Testis (tissue), 5 donors: ENCODE results near the gene RAB3A. TPM values are rescaled to one million over a fixed set of nuclear protein-coding genes. Genes with fewer than 3 reads are reported as not detected.

Experiments
- DNase-seq: peaks from one replicate; pipeline ENCODE4 v3.0.0-alpha.2; 2019
- H3K27ac ChIP-seq, 2 donors: fragments of 200-600 bp; sonication (generic); one replicate each; pipeline ENCODE4 v1.5.1; 2019
- H3K27me3 ChIP-seq: fragments of 200-600 bp; sonication (generic); one replicate; pipeline ENCODE4 v1.5.1; 2019
- H3K36me3 ChIP-seq: fragments of 200-600 bp; sonication (generic); one replicate; pipeline ENCODE4 v1.5.1; 2017; ENCODE audit warnings: low read depth; ENCODE audit errors: missing control alignments
- H3K4me1 ChIP-seq: fragments of 200-600 bp; sonication (generic); one replicate; pipeline ENCODE4 v1.5.1; 2019
- H3K4me3 ChIP-seq, 2 donors: fragments of 200-600 bp; sonication (generic); one replicate each; pipeline ENCODE4 v1.5.1; 2017 to 2019
- H3K9me3 ChIP-seq: fragments of 200-600 bp; sonication (generic); one replicate; pipeline ENCODE4 v1.5.1; 2017
- POLR2A ChIP-seq: fragments of 450-650 bp; IDR thresholded peaks from one replicate; pipeline ENCODE4 v1.6.1; 2017; ENCODE audit warnings: antibody characterized with exemption, mild to moderate bottlenecking, moderate library complexity
- WGBS, 2 donors: methylation state at CpG; one replicate each; pipeline ENCODE4 v1.1.5; 2018; 5-methylcytosine and 5-hydroxymethylcytosine counted together
- intact Hi-C: fragments of 100-400 bp; cut with DNase I; formaldehyde crosslinking; loops from one replicate; pipeline ENCODE4 v1.15.1; 2023; ENCODE audit warnings: low total_unique reads
- long read RNA-seq, 2 donors: transcript quantifications; one replicate each; lab custom pipeline, GENCODE V29; 2026
- polyA plus RNA-seq: library from polyadenylated mRNA; stranded (reverse); fragments of 350-450 nt; fragmentation: Illumina TruSeq; extraction: RNeasy Lipid Tissue Mini Kit (QIAGEN cat#74804); gene quantifications from one replicate; pipeline ENCODE4 v1.2.3, GENCODE V29; 2014; ENCODE audit warnings: low read depth, low replicate concordance; ENCODE audit not compliant: insufficient read depth
- total RNA-seq, 2 donors: library from RNA; depleted of rRNA; stranded (reverse); fragments of >200 nt; gene quantifications; one replicate each; pipeline ENCODE4 v1.2.3, GENCODE V29; 2016
- TF ChIP-seq, protein P1 (sequence below), 3 experiments: fragments of 450-650 bp in 2 of 3; fragments of 200-600 bp in 1 of 3; sonication (generic) in 1 of 3; IDR thresholded peaks; one replicate each; pipeline ENCODE4 v1.5.1; 2016 to 2019; ENCODE audit warnings: antibody characterized with exemption in 3 of 3, mild to moderate bottlenecking in 2 of 3, moderate library complexity in 1 of 3

The RAB3A gene, protein sequence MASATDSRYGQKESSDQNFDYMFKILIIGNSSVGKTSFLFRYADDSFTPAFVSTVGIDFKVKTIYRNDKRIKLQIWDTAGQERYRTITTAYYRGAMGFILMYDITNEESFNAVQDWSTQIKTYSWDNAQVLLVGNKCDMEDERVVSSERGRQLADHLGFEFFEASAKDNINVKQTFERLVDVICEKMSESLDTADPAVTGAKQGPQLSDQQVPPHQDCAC
- total RNA-seq = 1 to 10 TPM; 2.8 to 4.6 TPM
- polyA plus RNA-seq = 6.3 TPM
- long read RNA-seq, donor 1, partial matches to known transcripts = 0 of 3 reads
- long read RNA-seq, donor 1, other reads (novel, unspliced or antisense) = 0 of 3 reads
- long read RNA-seq, donor 2, partial matches to known transcripts = 0 of 1 reads
- long read RNA-seq, donor 2, other reads (novel, unspliced or antisense) = 0 of 1 reads

DNA sequence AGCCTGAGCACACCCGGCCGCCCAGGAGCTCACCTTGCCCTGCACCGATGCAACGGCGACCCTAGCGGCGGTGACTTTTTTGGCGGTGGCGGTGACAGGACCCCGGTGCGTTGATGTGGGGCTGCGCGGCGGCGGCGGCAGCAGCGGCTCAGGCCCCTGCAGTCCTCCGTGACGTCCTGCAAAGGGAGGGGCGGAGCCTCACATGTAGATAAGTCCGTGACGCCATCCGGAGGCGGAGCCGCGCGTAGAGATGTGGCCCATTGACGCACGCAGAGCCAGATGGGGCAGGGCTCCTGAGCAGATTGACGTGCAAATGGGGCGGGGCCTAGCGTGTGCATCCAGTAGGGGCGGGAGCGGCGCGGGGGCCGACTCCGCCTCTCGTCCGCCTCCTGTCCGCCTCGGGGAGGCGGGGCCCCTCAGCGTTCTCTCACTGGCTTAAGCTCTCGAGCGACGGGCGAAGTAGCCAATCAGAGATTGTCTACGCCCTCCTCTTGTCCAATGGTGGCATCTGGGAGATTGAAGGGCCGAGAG is at the start of gene RAB3A:
TSS of gene RAB3A (minus strand) at position 180 of the 531 bp plus-strand sequence. CDS start 1,302 bp downstream, outside the sequence.
- Histone ChIP-seq H3K27me3 (no peaks in the 10 kb centered on the region), H3K4me3 (peak within 1 kb of the TSS; percentile 65 to 66), H3K27ac (peak within 1 kb of the TSS; percentile 97 to 98), H3K4me1 (peaks cover 10% of the 10 kb centered on the region), H3K36me3 (no peaks in the 10 kb centered on the region), H3K9me3 (no peaks in the 10 kb centered on the region)
- peak; percentile 100 for DNase-seq
- WGBS, 2 donors = 0 to 1% methylated on average over 2 to 50 of the region's 50 CpGs
- intact Hi-C loops = no loop called here
- TF ChIP-seq POLR2A = peak; percentile 90
- TF ChIP-seq, protein P1, sequence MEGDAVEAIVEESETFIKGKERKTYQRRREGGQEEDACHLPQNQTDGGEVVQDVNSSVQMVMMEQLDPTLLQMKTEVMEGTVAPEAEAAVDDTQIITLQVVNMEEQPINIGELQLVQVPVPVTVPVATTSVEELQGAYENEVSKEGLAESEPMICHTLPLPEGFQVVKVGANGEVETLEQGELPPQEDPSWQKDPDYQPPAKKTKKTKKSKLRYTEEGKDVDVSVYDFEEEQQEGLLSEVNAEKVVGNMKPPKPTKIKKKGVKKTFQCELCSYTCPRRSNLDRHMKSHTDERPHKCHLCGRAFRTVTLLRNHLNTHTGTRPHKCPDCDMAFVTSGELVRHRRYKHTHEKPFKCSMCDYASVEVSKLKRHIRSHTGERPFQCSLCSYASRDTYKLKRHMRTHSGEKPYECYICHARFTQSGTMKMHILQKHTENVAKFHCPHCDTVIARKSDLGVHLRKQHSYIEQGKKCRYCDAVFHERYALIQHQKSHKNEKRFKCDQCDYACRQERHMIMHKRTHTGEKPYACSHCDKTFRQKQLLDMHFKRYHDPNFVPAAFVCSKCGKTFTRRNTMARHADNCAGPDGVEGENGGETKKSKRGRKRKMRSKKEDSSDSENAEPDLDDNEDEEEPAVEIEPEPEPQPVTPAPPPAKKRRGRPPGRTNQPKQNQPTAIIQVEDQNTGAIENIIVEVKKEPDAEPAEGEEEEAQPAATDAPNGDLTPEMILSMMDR (IDR thresholded peaks at IDR 0.05) = peak in 2 of 3 experiments; percentile 9 to 35

DNA sequence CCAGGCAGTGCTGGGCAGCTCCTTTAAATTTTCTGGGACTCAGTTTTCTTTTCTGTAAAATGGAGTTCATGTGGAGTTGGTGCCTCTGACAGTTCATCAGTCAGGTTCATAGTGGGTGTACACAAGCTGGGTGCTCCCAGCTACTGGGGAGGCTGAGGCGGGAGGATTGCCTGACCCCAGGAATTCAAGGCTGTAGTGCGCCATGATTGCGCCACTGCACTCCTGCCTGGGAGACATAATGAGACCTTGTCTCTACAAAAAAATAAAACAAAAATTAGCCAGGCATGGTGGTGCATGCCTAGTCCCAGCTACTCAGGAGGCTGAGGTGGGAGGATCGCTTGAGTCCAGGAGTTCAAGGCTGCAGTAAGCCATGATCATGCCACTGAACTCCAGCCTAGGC is 49.3 kb upstream of the RAB3A start:
- Histone ChIP-seq H3K27me3 (no peaks in the 10 kb centered on the region), H3K27ac (no peak overlapping the region), H3K4me1 (no peaks in the 10 kb centered on the region), H3K9me3 (no peaks in the 10 kb centered on the region), H3K36me3 (no peaks in the 10 kb centered on the region), H3K4me3 (no peak overlapping the region)
- TF ChIP-seq, protein P1 (IDR thresholded peaks at IDR 0.05) = no peak
- TF ChIP-seq POLR2A = no peak
- WGBS, 2 donors = 74 to 76% methylated on average over 4 of the region's 4 CpGs
- intact Hi-C loops = loop anchor here (5.0 kb wide), 1 partner anchor 136 kb away; no protein-coding TSS in a partner anchor
- DNase-seq = no peak

DNA sequence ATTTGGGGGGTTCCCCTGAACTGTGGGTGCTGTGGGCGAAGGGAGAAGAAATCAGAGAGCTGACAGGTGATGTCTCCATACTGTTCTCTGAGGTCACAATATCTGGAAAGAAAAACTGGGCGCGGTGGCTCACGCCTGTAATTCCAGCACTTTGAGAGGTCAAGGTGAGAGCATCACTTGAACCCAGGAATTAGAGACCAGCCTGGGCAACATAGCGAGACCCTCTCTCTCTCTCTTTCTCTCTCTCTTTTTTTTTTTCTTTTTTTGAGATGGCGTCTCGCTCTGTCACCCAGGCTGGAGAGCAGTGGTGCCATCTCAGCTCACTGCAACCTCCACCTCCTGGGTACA is 48.5 kb upstream of the RAB3A start:
- intact Hi-C loops = loop anchor here (5.0 kb wide), 1 partner anchor 135 kb away; no protein-coding TSS in a partner anchor
- 65 to 82% methylated on average over 7 of the region's 7 CpGs for whole genome bisulfite sequencing, 2 donors
- no peak overlapping the region for H3K4me3 ChIP-seq
- no peaks in the 10 kb centered on the region for H3K9me3 ChIP-seq
- H3K4me1 ChIP-seq = no peaks in the 10 kb centered on the region
- H3K27me3 ChIP-seq = no peaks in the 10 kb centered on the region
- DNase-seq = no peak
- no peak overlapping the region for H3K27ac ChIP-seq
- no peaks in the 10 kb centered on the region for H3K36me3 ChIP-seq
- TF ChIP-seq, protein P1 (IDR thresholded peaks at IDR 0.05) = no peak
- no peak for TF ChIP-seq POLR2A

DNA sequence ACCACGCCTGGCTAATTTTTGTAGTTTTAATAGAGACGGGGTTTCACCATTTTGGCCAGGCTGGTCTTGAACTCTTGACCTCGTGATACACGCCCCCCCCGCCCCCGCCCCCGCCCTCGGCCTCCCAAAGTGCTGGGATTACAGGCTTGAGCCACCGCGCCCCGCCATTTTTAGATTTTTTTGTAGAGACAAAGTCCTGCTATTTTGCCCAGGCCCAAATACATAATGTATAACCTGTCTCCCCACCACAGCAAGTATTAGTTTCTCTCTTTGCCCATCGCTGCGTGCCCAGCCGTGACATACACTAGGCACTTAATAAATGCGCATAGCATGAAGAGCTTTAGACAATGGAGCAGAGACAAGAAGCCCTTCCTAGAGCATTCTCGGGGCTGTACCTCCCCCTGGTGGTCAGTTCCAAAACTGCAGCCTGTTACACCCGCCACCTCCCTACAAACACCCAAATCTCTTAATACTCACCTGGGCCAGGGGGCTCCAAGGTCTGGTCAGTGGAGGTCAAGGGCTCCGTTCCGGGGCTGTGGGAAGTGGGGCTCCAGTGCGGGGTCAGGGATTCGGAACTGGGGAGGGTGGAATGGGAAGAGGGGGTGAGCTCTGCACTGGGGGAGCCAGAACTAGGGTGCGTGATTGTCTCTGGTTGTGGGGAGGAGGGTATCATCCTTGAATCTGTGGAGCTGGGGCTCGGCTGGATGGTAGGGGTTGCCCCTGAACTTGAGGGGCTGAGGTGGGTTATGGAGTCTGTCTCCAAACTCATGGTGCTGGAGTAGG is 47.9 kb upstream of the RAB3A start:
- H3K4me1 ChIP-seq = no peaks in the 10 kb centered on the region
- intact Hi-C loops = loop anchor here (5.0 kb wide), 1 partner anchor 134 kb away; no protein-coding TSS in a partner anchor
- H3K27ac ChIP-seq = no peak overlapping the region
- no peaks in the 10 kb centered on the region for H3K9me3 ChIP-seq
- TF ChIP-seq, protein P1 (IDR thresholded peaks at IDR 0.05) = peak; percentile 96 to 98 (median 97)
- no peak for TF ChIP-seq POLR2A
- WGBS, 2 donors = 17 to 22% methylated on average over 14 to 23 of the region's 23 CpGs
- H3K36me3 ChIP-seq = no peaks in the 10 kb centered on the region
- no peaks in the 10 kb centered on the region for H3K27me3 ChIP-seq
- DNase-seq = peak; percentile 85
- H3K4me3 ChIP-seq = no peak overlapping the region
